ENCODE results near the gene SPG7.

Gene SPG7

DNA sequence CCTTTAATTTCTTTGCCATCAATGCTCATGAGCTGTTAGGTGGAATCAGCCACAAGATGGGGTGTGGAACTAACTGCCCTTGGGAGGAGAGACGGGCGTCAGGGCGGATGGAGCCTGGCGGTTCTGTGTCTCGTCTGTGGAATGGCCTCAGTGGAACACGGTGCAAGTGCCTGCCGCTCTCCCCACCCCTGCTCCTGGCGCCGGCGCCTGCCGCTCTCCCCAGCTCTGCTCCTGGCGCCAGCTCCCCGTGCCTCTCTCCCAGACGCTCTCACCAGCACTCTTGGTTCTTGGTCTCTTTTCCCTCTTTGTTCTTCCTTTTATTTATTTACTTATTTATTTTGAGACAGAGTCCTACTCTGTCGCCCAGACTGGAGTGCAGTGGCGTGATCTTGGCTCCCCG is 39.1 kb downstream of the SPG7 start:
- no peak for DNase-seq (ENCODE audit: low spot score)

DNA sequence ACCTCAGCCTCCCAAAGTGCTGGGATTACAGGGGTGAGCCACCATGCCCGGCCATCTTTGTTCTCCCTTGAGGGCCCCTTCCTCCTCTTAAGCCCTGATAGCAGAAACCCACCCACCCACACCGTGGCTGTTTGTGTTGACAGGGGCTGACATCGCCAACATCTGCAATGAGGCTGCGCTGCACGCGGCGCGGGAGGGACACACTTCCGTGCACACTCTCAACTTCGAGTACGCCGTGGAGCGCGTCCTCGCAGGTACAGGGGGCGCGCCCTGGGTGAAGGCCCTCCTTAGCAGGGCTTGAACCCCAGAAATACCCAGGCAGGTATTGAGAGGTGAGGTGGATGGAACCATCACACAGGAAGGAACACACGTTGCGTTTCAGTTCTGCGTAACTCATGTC is 39.7 kb downstream of the SPG7 start:
- no peak for DNase-seq (ENCODE audit: low spot score)

GRCh38 chr16:89548344-89549006 is 40.3 kb downstream of the SPG7 start:
- DNase-seq (ENCODE audit: low spot score), result no peak

DNA sequence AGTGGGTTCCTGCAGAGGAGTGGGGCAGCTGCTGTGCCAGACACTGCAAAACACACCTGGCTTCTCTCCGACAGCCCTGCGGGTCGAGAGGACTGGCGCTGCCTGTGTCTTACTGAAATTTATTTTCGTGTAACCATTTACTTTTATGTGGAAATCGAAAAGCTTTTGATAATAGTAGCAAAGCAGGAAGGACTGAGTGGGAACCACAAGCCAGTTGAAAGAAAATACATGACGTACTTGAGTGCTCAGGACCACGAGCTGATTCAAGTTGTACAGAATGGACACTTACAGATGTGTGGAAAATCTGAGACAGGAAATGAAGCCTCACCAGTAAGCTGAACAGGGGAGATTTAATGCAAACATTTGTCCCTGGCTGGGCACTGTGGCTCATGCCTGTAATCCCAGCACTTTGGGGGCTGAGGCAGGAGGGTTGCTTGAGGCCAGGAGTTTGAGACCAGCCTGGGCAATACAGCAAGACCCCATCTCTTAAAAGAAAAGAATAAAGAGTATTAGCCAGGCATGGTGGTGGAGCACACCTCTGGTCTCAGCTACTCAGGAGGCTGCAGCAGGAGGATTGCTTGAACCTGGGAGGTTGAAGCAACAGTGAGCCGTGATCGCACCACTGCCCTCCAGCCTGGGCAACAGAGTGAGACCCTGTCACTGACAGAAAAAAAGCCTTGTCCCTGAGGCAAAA is 41.0 kb downstream of the SPG7 start:
- DNase-seq (ENCODE audit: low spot score), result peak; percentile 17

GRCh38 chr16:89550421-89551007 is 42.3 kb downstream of the SPG7 start:
- no peak for DNase-seq (ENCODE audit: low spot score)

GRCh38 chr16:89552329-89552728 is 44.1 kb downstream of the SPG7 start:
- no peak for DNase-seq (ENCODE audit: low spot score)

- no peak for DNase-seq (ENCODE audit: low spot score)
Observed at GRCh38 chr16:89552913-89553312, 44.7 kb downstream of the SPG7 start.

- DNase-seq (ENCODE audit: low spot score), result no peak
Observed at GRCh38 chr16:89553733-89554132, 45.5 kb downstream of the SPG7 start.

- no peak for DNase-seq (ENCODE audit: low spot score)
Observed at GRCh38 chr16:89554343-89554742, 46.1 kb downstream of the SPG7 start.

DNA sequence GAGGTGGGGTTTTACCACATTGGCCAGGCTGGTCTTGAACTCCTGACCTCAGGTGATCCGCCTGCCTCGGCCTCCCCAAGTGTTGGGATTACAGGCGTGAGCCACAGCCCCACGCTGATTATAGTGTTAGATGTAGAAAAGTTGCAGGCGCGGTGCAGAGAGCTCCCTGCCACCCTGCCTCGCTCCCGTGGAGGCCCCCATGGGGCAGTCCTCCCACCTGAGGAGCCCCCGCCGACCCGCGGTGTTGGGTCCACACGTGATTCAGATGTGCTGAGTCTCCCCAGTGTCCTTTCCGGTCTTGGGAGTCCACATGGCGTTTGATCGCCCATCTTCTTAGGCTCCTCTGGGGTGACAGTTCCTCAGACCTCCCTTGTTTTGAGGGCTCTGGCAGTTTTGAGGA is 47.1 kb downstream of the SPG7 start:
- DNase-seq (ENCODE audit: low spot score), result no peak

DNA sequence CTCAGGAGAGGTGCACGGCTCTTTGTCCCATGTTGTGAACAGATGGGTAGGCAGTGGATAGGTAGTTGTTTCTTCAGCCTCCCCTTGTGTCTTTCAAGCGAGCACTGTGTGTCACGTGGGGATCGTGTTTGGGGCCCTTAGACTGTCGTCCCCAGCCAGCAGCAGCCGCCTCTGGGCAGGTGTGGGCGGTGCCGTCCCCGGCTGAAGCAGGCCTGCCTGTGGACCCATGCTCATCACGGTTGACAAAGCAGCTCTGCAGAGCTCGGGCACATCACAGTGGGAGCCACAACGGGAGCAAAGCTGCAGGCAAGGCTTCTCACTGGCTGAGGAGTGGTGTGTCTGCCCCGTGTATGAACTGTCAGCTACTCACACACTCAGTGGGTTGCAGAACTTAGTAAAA is 47.6 kb downstream of the SPG7 start:
- no peak for DNase-seq (ENCODE audit: low spot score)

- peak; percentile 73 for DNase-seq (ENCODE audit: low spot score)
Observed at GRCh38 chr16:89556750-89557689, 48.8 kb downstream of the SPG7 start.

- no peak for DNase-seq (ENCODE audit: low spot score)
Observed at GRCh38 chr16:89557690-89558490, 49.7 kb downstream of the SPG7 start.

GRCh38 chr16:89560378-89561141 is 52.4 kb downstream of the SPG7 start, which contains the start of gene RPL13:
Gene RPL13, plus strand, starts transcription at chr16:89560682. Its CDS starts 278 bp downstream, at chr16:89560960.
- peak; percentile 94 for DNase-seq (ENCODE audit: low spot score)

DNA sequence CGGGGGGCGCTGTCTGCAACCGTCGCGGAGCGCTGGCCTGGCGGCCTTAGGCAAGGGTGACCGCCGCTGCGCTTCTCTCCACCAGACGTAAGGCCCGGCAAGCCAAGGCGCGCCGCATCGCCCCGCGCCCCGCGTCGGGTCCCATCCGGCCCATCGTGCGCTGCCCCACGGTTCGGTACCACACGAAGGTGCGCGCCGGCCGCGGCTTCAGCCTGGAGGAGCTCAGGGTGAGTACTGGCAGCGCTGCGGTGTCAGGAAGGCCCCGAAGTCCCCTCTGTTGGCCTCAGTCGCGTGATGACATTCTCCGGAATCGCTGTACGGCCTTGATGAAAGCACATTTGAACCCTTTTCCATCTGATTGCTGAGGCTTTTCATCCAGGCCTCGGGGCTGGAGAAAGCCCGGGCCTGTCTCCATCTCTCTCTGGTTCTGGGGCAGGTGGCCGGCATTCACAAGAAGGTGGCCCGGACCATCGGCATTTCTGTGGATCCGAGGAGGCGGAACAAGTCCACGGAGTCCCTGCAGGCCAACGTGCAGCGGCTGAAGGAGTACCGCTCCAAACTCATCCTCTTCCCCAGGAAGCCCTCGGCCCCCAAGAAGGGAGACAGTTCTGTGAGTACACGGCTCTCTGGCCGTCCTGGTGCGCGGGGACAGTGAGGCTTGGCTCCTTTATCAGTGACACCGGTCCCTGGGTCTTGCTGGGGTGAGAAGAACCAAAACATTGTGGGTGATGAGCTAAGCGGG is 53.1 kb downstream of the SPG7 start:
- no peak for DNase-seq (ENCODE audit: low spot score)

GRCh38 chr16:89561884-89562599 is 53.8 kb downstream of the SPG7 start:
- DNase-seq (ENCODE audit: low spot score), result no peak

GRCh38 chr16:89562939-89563338 is 54.7 kb downstream of the SPG7 start:
- DNase-seq (ENCODE audit: low spot score), result no peak

GRCh38 chr16:89563639-89564392 is 55.6 kb downstream of the SPG7 start:
- no peak for DNase-seq (ENCODE audit: low spot score)
